A549 (cell line): ENCODE measurements around the gene RAE1. TPM values are rescaled to one million over a fixed set of nuclear protein-coding genes. Genes with fewer than 3 reads are reported as not detected.
A peak's percentile ranks its signal among the peaks of the same experiment; 100 is the strongest.

Experiments used
- ATAC-seq, 2 experiments: fragments of 200-7000 bp in 1 of 2; fragments of >200 bp in 1 of 2; cut with Nextera tagmentation in 1 of 2; cut with Tn5 transposase in 1 of 2; 3 replicates each; pipeline versions ENCODE4 v1.8.0 to v1.9.1; 2018 to 2020; ENCODE audit warnings: mild to moderate bottlenecking in 1 of 2, moderate library complexity in 1 of 2
- CTCF ChIA-PET: fragments of 300-600 bp; sonication (Branson Sonifier 250); formaldehyde crosslinking; extraction: SDS; loops from one replicate; lab custom pipeline; 2021; ENCODE audit warnings: antibody characterized with exemption, inconsistent platforms; lab: Yijun Ruan, JAX
- POLR2A ChIA-PET: fragments of 350-600 bp; formaldehyde crosslinking; extraction: SDS; loops from one replicate; lab custom pipeline; 2021; ENCODE audit warnings: antibody characterized with exemption, inconsistent platforms; lab: Yijun Ruan, JAX
- DNase-seq, 2 experiments: peaks; one replicate each; pipeline versions ENCODE4 v3.0.0 to v3.0.0-alpha.2; 2011 to 2016; ENCODE audit warnings: low read depth in 1 of 2, low spot score in 1 of 2
- FAIRE-seq: peaks from 2 replicates; lab custom pipeline; 2011; peaks lifted over from hg19 to GRCh38; lab: Jason Lieb, UNC
- H3K27ac ChIP-seq, 2 experiments: fragments of >200 bp; sonication (Bioruptor Twin); formaldehyde crosslinking; 3 replicates each; pipeline ENCODE4 v1.5.1; 2016 to 2017
- H3K4me1 ChIP-seq: fragments of >200 bp; sonication (Bioruptor Twin); formaldehyde crosslinking; 3 replicates; pipeline ENCODE4 v1.6.1; 2016
- H3K4me2 ChIP-seq: fragments of >200 bp; sonication (Bioruptor Twin); formaldehyde crosslinking; 3 replicates; pipeline ENCODE4 v1.6.1; 2016
- H3K4me3 ChIP-seq: fragments of >200 bp; sonication (Bioruptor Twin); formaldehyde crosslinking; 3 replicates; pipeline ENCODE4 v1.5.1; 2016
- H3K9me3 ChIP-seq: fragments of >200 bp; sonication (Bioruptor Twin); formaldehyde crosslinking; 3 replicates; pipeline ENCODE4 v1.6.1; 2016
- BHLHE40 ChIP-seq: IDR thresholded peaks from 2 replicates; pipeline ENCODE4 v1.6.1; 2012; ENCODE audit warnings: low read depth, low read length, inconsistent platforms
- EHF ChIP-seq: fragments of 250-450 bp; sonication (Bioruptor Pico); IDR thresholded peaks from 2 replicates; pipeline ENCODE4 v1.5.0; 2020; ENCODE audit warnings: mild to moderate bottlenecking
- FOSL2 ChIP-seq, 2 experiments: fragments of 450-650 bp in 1 of 2; fragments of >200 bp in 1 of 2; sonication (Bioruptor Twin) in 1 of 2; formaldehyde crosslinking; IDR thresholded peaks; 2 replicates each; pipeline versions ENCODE4 v1.5.0 to v1.6.1; 2016 to 2020; ENCODE audit warnings: mild to moderate bottlenecking in 1 of 2, moderate library complexity in 1 of 2
- HES2 ChIP-seq: fragments of >200 bp; sonication (Bioruptor Twin); formaldehyde crosslinking; IDR thresholded peaks from 2 replicates; pipeline ENCODE4 v1.6.1; 2016
- HOXB13 ChIP-seq: fragments of 250-450 bp; sonication (Bioruptor Pico); IDR thresholded peaks from 2 replicates; pipeline ENCODE4 v1.5.0; 2020; ENCODE audit warnings: low read depth, mild to moderate bottlenecking, moderate library complexity
- JUN ChIP-seq, 2 experiments: fragments of >200 bp; sonication (Bioruptor Twin); formaldehyde crosslinking; IDR thresholded peaks; 2 replicates in 1 of 2; 3 replicates in 1 of 2; pipeline ENCODE4 v1.6.1; 2016 to 2017
- MAZ ChIP-seq: fragments of 150-350 bp; IDR thresholded peaks from 2 replicates; pipeline ENCODE4 v1.6.1; 2014; ENCODE audit warnings: antibody characterized with exemption, low read depth, low read length, borderline replicate concordance
- MYC ChIP-seq: IDR thresholded peaks from 2 replicates; pipeline ENCODE4 v1.6.1; 2012; ENCODE audit warnings: mild to moderate bottlenecking, inconsistent platforms, low read length, improper control_type of control experiment, borderline replicate concordance
- NPAS2 ChIP-seq: fragments of 250-450 bp; sonication (Bioruptor Pico); IDR thresholded peaks from 2 replicates; pipeline ENCODE4 v1.8.0; 2022; ENCODE audit warnings: mild to moderate bottlenecking, moderate library complexity, borderline replicate concordance
- PHF8 ChIP-seq: fragments of 200-600 bp; sonication (generic); IDR thresholded peaks from 2 replicates; pipeline ENCODE4 v1.6.1; 2016; ENCODE audit warnings: low read depth, mild to moderate bottlenecking, antibody characterized with exemption, moderate library complexity, borderline replicate concordance
- RCOR1 ChIP-seq: fragments of 150-350 bp; IDR thresholded peaks from 2 replicates; pipeline ENCODE4 v1.6.1; 2014; ENCODE audit warnings: antibody characterized with exemption, low read length, low read depth
- SREBF2 ChIP-seq: fragments of 450-650 bp; IDR thresholded peaks from 2 replicates; pipeline ENCODE4 v1.6.1; 2014; ENCODE audit warnings: mild to moderate bottlenecking, moderate library complexity
- WGBS: methylation state at CpG from one replicate; pipeline ENCODE4 v1.1.6; 2017; ENCODE audit errors: missing lambda C conversion rate; 5-methylcytosine and 5-hydroxymethylcytosine counted together
- polyA plus RNA-seq, 4 experiments: library from polyadenylated mRNA; depleted of rRNA in 3 of 4; stranded (reverse); fragments of >200 nt; fragmentation: RNase III in 1 of 4; extraction: RNeasy Plus Mini Kit Qiagen cat#74134 plus additional on column Dnase treatment in 1 of 4; gene quantifications; 2 replicates in 3 of 4; 3 replicates in 1 of 4; pipeline ENCODE4 v1.2.3, GENCODE V29; 2011 to 2017
- TF ChIP-seq, protein P1 (sequence below): fragments of >200 bp; sonication (Bioruptor Twin); formaldehyde crosslinking; IDR thresholded peaks from 3 replicates; pipeline ENCODE4 v1.5.1; 2016
- TF ChIP-seq, protein P2 (sequence below): IDR thresholded peaks from 2 replicates; pipeline ENCODE4 v1.6.1; 2012; ENCODE audit warnings: low read depth, borderline replicate concordance
- TF ChIP-seq, protein P3 (sequence below): IDR thresholded peaks from 2 replicates; pipeline ENCODE4 v1.6.1; 2012

Gene RAE1
- polyA plus RNA-seq, 2 of the 4 experiments (the other 2 are of a cell fraction) = 54.7 to 69.6 TPM

GRCh38 chr20:57388953-57389694 lies 38.1 kb downstream of the RAE1 start:
- WGBS = 78% methylated on average over 35 of the region's 57 CpGs
- TF ChIP-seq EHF (no peak), MAZ (no peak)
- TF ChIP-seq, protein P1, sequence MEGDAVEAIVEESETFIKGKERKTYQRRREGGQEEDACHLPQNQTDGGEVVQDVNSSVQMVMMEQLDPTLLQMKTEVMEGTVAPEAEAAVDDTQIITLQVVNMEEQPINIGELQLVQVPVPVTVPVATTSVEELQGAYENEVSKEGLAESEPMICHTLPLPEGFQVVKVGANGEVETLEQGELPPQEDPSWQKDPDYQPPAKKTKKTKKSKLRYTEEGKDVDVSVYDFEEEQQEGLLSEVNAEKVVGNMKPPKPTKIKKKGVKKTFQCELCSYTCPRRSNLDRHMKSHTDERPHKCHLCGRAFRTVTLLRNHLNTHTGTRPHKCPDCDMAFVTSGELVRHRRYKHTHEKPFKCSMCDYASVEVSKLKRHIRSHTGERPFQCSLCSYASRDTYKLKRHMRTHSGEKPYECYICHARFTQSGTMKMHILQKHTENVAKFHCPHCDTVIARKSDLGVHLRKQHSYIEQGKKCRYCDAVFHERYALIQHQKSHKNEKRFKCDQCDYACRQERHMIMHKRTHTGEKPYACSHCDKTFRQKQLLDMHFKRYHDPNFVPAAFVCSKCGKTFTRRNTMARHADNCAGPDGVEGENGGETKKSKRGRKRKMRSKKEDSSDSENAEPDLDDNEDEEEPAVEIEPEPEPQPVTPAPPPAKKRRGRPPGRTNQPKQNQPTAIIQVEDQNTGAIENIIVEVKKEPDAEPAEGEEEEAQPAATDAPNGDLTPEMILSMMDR = 0 out of 3 replicates have a peak, but pooled peaks have one; percentile 6
- FAIRE-seq (no peak), ATAC-seq (no peak), DNase-seq (no peak)
- no peak overlapping the region for H3K4me3 ChIP-seq
- H3K4me1 ChIP-seq = peaks cover 9% of the 10 kb centered on the region
- ChIA-PET POLR2A (no interaction called here), CTCF (interaction anchor here (1.2 to 2.4 kb wide), 6 partner anchors 7 to 110 kb away, joined by 3 to 16 read pairs (median 7); no protein-coding TSS in a partner anchor)
- H3K4me2 ChIP-seq = no peak overlapping the region
- H3K27ac ChIP-seq = peak overlapping the region in 1 of 2 experiments; percentile 96; a peak in 3 of 6 replicates
- H3K9me3 ChIP-seq = no peaks in the 10 kb centered on the region

DNA sequence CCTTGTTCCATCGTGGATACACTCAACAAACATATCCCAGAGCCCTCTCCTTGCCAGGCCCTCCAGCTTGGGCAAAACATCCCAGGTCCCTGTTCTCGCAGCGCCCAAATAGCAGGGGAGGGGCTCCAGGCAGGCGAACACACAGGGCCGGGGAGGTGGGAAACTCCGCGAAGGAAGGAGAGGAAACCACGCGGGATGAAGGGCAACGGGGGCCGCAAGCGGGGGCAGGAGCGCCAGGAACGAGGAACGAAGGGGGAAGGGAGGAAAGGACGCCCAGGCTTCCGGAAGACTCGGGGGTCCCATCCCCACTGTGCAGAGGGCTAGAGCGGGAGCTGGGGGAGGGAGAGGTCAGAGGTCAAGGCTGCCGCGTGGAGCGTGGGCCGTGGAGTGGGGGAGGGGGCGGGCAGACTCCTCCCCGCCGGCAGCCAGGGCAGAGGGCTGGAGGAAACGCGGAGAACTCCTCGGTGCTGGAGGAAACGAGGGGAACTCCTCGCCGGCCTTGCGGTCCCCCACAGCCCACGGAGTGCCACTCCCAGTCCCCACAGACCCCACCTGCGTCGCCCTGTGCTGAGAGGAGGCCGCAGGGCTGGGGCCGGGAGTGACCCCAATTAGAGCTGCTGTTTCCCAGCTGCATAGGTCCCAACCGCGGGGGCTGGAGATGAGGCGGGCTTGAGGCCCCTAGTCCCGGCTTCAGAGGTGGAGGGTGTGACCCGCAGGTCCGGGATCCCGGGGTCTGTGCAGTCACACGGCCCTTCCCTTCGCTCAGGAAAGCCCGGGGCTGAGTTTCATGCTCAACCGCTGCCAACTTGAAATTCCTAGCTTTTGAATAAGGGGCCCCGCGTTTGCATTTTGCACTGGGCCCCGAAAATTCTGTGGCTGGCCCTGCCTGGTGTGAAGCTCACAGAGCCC lies 38.9 kb downstream of the RAE1 start:
- FAIRE-seq = no peak
- no peaks in the 10 kb centered on the region for H3K9me3 ChIP-seq
- POLR2A ChIA-PET = no interaction called here
- peak overlapping the region; percentile 80 to 96; a peak in 5 of 6 replicates for H3K27ac ChIP-seq
- no peak overlapping the region for H3K4me2 ChIP-seq
- TF ChIP-seq HES2 (no peak), FOSL2 (IDR thresholded peaks at IDR 0.05) (no peak), FOSL2 (CRISPR knock-in tag; IDR thresholded peaks at IDR 0.05) (no peak), RCOR1 (no peak), NPAS2 (CRISPR knock-in tag) (no peak)
- TF ChIP-seq, all 56 proteins: peak for 0
- 95% methylated on average over 33 of the region's 52 CpGs for WGBS
- CTCF ChIA-PET = interaction anchor here (1.1 to 2.4 kb wide), 6 partner anchors 8 to 109 kb away, joined by 3 to 16 read pairs (median 6); no protein-coding TSS in a partner anchor
- ATAC-seq = no peak
- DNase-seq = no peak
- peaks cover 9% of the 10 kb centered on the region for H3K4me1 ChIP-seq
- no peak overlapping the region for H3K4me3 ChIP-seq

GRCh38 chr20:57390604-57391438 lies 39.8 kb downstream of the RAE1 start, which contains the start of gene RBM38:
Gene RBM38, plus strand, starts transcription at chr20:57391396. Its CDS starts 186 bp downstream, at chr20:57391582.
- peaks cover 9% of the 10 kb centered on the region for H3K4me1 ChIP-seq
- FAIRE-seq (no peak), DNase-seq (peak; percentile 66 to 67), ATAC-seq (peak; percentile 70 to 85)
- peak within 1 kb of the TSS; percentile 80 to 96 for H3K27ac ChIP-seq
- ChIA-PET CTCF (interaction anchor here (0.9 to 2.4 kb wide), 5 partner anchors 9 to 105 kb away, joined by 3 to 16 read pairs (median 9); no protein-coding TSS in a partner anchor), POLR2A (interaction anchor here (0.8 to 1.4 kb wide), 2 partner anchors 13 to 83 kb away, joined by 3 to 4 read pairs; no protein-coding TSS in a partner anchor)
- WGBS = 59% methylated on average over 42 of the region's 78 CpGs
- peak within 1 kb of the TSS; percentile 86 for H3K4me3 ChIP-seq
- TF ChIP-seq, protein P2, sequence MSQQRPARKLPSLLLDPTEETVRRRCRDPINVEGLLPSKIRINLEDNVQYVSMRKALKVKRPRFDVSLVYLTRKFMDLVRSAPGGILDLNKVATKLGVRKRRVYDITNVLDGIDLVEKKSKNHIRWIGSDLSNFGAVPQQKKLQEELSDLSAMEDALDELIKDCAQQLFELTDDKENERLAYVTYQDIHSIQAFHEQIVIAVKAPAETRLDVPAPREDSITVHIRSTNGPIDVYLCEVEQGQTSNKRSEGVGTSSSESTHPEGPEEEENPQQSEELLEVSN = peak; percentile 19; the same call in 1 of the 2 replicates
- TF ChIP-seq SREBF2 (no peak), HOXB13 (CRISPR knock-in tag) (no peak), BHLHE40 (no peak), MYC (peak; percentile 75; the same call in 1 of the 2 replicates), RCOR1 (no peak), JUN (IDR thresholded peaks at IDR 0.05) (peak in 1 of 2 experiments; percentile 36; a peak in 1 of 5 replicates), PHF8 (peak; percentile 70; the same call in 1 of the 2 replicates)
- TF ChIP-seq, protein P3, sequence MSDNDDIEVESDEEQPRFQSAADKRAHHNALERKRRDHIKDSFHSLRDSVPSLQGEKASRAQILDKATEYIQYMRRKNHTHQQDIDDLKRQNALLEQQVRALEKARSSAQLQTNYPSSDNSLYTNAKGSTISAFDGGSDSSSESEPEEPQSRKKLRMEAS = peak; percentile 77
- peak within 1 kb of the TSS; percentile 78 for H3K4me2 ChIP-seq
- no peaks in the 10 kb centered on the region for H3K9me3 ChIP-seq
